Endothelial cell of umbilical vein (primary cell): Measurements from ENCODE around the gene LCE2C. TPM values are rescaled to one million over a fixed set of nuclear protein-coding genes. Genes with fewer than 3 reads are reported as not detected.

Source experiments
- BruUV-seq: library from RNA; stranded (reverse); fragments of 400-500 nt; replicated peaks from 2 replicates; lab custom pipeline; 2021; lab: Mats Ljungman, UMichigan
- CTCF ChIA-PET: fragments of 300-600, 350-600 bp; sonication (Branson Sonifier 250); formaldehyde crosslinking; loops from one replicate; lab custom pipeline; 2021; ENCODE audit warnings: antibody characterized with exemption, inconsistent platforms; lab: Charles Lee
- POLR2A ChIA-PET: fragments of 300-600, 350-600 bp; sonication (Branson Sonifier 250); formaldehyde crosslinking; loops from one replicate; lab custom pipeline; 2021; ENCODE audit warnings: antibody characterized with exemption, inconsistent platforms; lab: Charles Lee
- DNase-seq: peaks from one replicate; pipeline ENCODE4 v3.0.0-alpha.2; 2011; ENCODE audit warnings: low read depth, low spot score
- FAIRE-seq: peaks from 2 replicates; lab custom pipeline; 2011; peaks lifted over from hg19 to GRCh38; lab: Jason Lieb, UNC
- H2AFZ ChIP-seq: 2 replicates; pipeline ENCODE4 v1.6.0; 2012; ENCODE audit warnings: low read depth, low read length, control low read depth, inconsistent platforms
- H3K27ac ChIP-seq: 2 replicates; pipeline ENCODE4 v1.5.1; 2011; ENCODE audit warnings: low read depth, mild to moderate bottlenecking, control low read depth, low read length, moderate library complexity; ENCODE audit not compliant: insufficient read depth
- H3K27me3 ChIP-seq, 2 experiments: 2 replicates each; pipeline versions ENCODE4 v1.6.0 to v1.6.1; 2011; ENCODE audit warnings: low read length in 2 of 2, mixed read lengths in 1 of 2; ENCODE audit not compliant: control insufficient read depth in 2 of 2, insufficient read depth in 2 of 2
- H3K36me3 ChIP-seq, 2 experiments: 2 replicates in 1 of 2; 3 replicates in 1 of 2; pipeline ENCODE4 v1.5.1; 2011; ENCODE audit warnings: low read length in 2 of 2, mild to moderate bottlenecking in 1 of 2, moderate library complexity in 1 of 2; ENCODE audit not compliant: control insufficient read depth in 2 of 2, insufficient read depth in 2 of 2; ENCODE audit errors: extremely low read depth in 1 of 2
- H3K4me1 ChIP-seq: 3 replicates; pipeline ENCODE4 v1.5.1; 2011; ENCODE audit warnings: mild to moderate bottlenecking, low read length; ENCODE audit not compliant: control insufficient read depth, insufficient read depth; ENCODE audit errors: extremely low read depth
- H3K4me2 ChIP-seq: 2 replicates; pipeline ENCODE4 v1.6.1; 2011; ENCODE audit warnings: low read length, control low read depth, mixed read lengths; ENCODE audit not compliant: insufficient read depth
- H3K4me3 ChIP-seq, 3 experiments: fragments of 200-600 bp in 1 of 3; sonication (generic), shearing (Covaris generic) in 1 of 3; replicated peaks in 1 of 3; 2 replicates each; pipeline ENCODE4 v1.5.1; 2011 to 2016; ENCODE audit warnings: control low read depth in 3 of 3, low read length in 3 of 3, mild to moderate bottlenecking in 2 of 3, inconsistent platforms in 1 of 3, low read depth in 1 of 3, moderate library complexity in 1 of 3; ENCODE audit not compliant: insufficient read depth in 1 of 3
- H3K79me2 ChIP-seq: 2 replicates; pipeline ENCODE4 v1.6.0; 2012; ENCODE audit warnings: low read length, inconsistent platforms; ENCODE audit not compliant: control insufficient read depth, insufficient read depth
- H3K9ac ChIP-seq: replicated peaks from 2 replicates; pipeline ENCODE3; 2011; ENCODE audit warnings: low read length, control low read depth; ENCODE audit not compliant: insufficient read depth; ENCODE audit errors: extremely low read depth
- H3K9me1 ChIP-seq: replicated peaks from 3 replicates; pipeline ENCODE4 v1.6.0; 2011; ENCODE audit warnings: mild to moderate bottlenecking, low read length; ENCODE audit not compliant: control insufficient read depth, insufficient read depth; ENCODE audit errors: extremely low read depth
- H3K9me3 ChIP-seq: replicated peaks from 2 replicates; pipeline ENCODE4 v1.5.1; 2012; ENCODE audit warnings: low read length, inconsistent platforms; ENCODE audit not compliant: control insufficient read depth, insufficient read depth
- H4K20me1 ChIP-seq: replicated peaks from 2 replicates; pipeline ENCODE3; 2011; ENCODE audit warnings: mild to moderate bottlenecking, low read length; ENCODE audit not compliant: control insufficient read depth, insufficient read depth; ENCODE audit errors: extremely low read depth
- CTCF ChIP-seq, 2 donors: IDR thresholded peaks; 1 replicate in 1 of 2; 2 replicates in 1 of 2; pipeline ENCODE4 v1.5.1; 2011; ENCODE audit warnings: low read length in 2 of 2, mild to moderate bottlenecking in 2 of 2, moderate library complexity in 2 of 2, control low read depth in 1 of 2, inconsistent platforms in 1 of 2, low read depth in 1 of 2; ENCODE audit not compliant: insufficient read depth in 1 of 2; ENCODE audit errors: extremely low read depth in 1 of 2
- GATA2 ChIP-seq: IDR thresholded peaks from 2 replicates; pipeline ENCODE4 v1.7.0; 2011; ENCODE audit warnings: low read depth, mild to moderate bottlenecking, moderate library complexity, mixed read lengths, low read length; ENCODE audit not compliant: insufficient read length, insufficient read depth
- JUN ChIP-seq: IDR thresholded peaks from 2 replicates; pipeline ENCODE4 v1.6.1; 2011; ENCODE audit warnings: borderline replicate concordance, low read depth; ENCODE audit not compliant: insufficient read length, insufficient read depth
- MAX ChIP-seq: IDR thresholded peaks from 2 replicates; pipeline ENCODE4 v1.6.1; 2011; ENCODE audit not compliant: insufficient read depth, insufficient read length
- dilution Hi-C: fragments of 300-500 bp; cut with MboI; formaldehyde crosslinking; loops from one replicate; pipeline ENCODE4 v1.15.0; 2019; ENCODE audit warnings: low sequenced_read_pairs; ENCODE audit not compliant: extremely low pct_ligation_motif_present
- intact Hi-C: fragments of 100-400 bp; cut with micrococcal nuclease; formaldehyde crosslinking; loops from one replicate; pipeline ENCODE4 v1.10.0; 2022
- polyA plus RNA-seq, 4 experiments: library from polyadenylated mRNA; depleted of rRNA in 3 of 4; stranded (reverse) in 3 of 4; unstranded in 1 of 4; fragments of >200 nt; gene quantifications; 2 replicates each; pipeline versions ENCODE4 v1.2.1 to v1.2.3, GENCODE V29; 2011 to 2012; ENCODE audit warnings: missing spikeins in 1 of 4
- total RNA-seq: library from RNA; stranded (reverse); gene quantifications from 2 replicates; pipeline ENCODE4 v1.2.3, GENCODE V29; 2021

Gene LCE2C
- total and polyA plus RNA-seq, 2 donors (not counting 3 experiments of a cell fraction or from before 2014, with no cell fraction given) = not detected

GRCh38 chr1:152646656-152647055 lies 28.4 kb upstream of the LCE2C start:
- Histone ChIP-seq H3K27me3 (no peaks in the 10 kb centered on the region), H3K4me3 (no peak overlapping the region), H4K20me1 (no peaks in the 10 kb centered on the region), H3K79me2 (no peaks in the 10 kb centered on the region), H3K4me1 (no peaks in the 10 kb centered on the region), H2AFZ (no peak overlapping the region), H3K27ac (no peak overlapping the region), H3K9ac (no peak overlapping the region), H3K9me1 (no peaks in the 10 kb centered on the region), H3K4me2 (no peak overlapping the region), H3K36me3 (no peaks in the 10 kb centered on the region), H3K9me3 (no peaks in the 10 kb centered on the region)
- FAIRE-seq = no peak
- CTCF ChIA-PET = no interaction called here
- DNase-seq = no peak
- BruUV-seq = no TSS peak
- intact Hi-C loops = no loop called here
- no peak for TF ChIP-seq MAX
- TF ChIP-seq GATA2 = no peak
- no peak for TF ChIP-seq JUN
- dilution Hi-C loops = no loop called here
- POLR2A ChIA-PET = no interaction called here

- DNase-seq = peak; percentile 53
- Histone ChIP-seq H3K9ac (no peak overlapping the region), H3K4me3 (no peak overlapping the region), H3K27ac (no peak overlapping the region), H3K79me2 (no peaks in the 10 kb centered on the region), H3K4me1 (no peaks in the 10 kb centered on the region), H3K27me3 (no peaks in the 10 kb centered on the region), H3K9me3 (no peaks in the 10 kb centered on the region), H3K9me1 (no peaks in the 10 kb centered on the region), H3K36me3 (no peaks in the 10 kb centered on the region), H3K4me2 (no peak overlapping the region), H2AFZ (no peak overlapping the region), H4K20me1 (no peaks in the 10 kb centered on the region)
- BruUV-seq = no TSS peak
- ChIA-PET POLR2A (no interaction called here), CTCF (interaction anchor here (0.6 to 4.0 kb wide), 11 partner anchors 9 to 577 kb away, joined by 3 to 24 read pairs (median 6); partner anchors contain the start of gene LCE2D)
- peak; percentile 68 to 81 for TF ChIP-seq CTCF (IDR thresholded peaks at IDR 0.05; ENCODE audit: extremely low read depth in 1 of 2, insufficient read depth in 1 of 2, low read depth in 1 of 2, low read length in 2 of 2)
- no peak for TF ChIP-seq GATA2
- intact Hi-C loops (loop anchor here (1.0 kb wide), 1 partner anchor 569 kb away; no protein-coding TSS in a partner anchor), dilution Hi-C loops (no loop called here)
- peak; percentile 76 for FAIRE-seq
These were observed 21.0 kb upstream of the LCE2C start for GRCh38 chr1:152654110-152654509.
